HEK293 (cell line): ENCODE results near the gene ATP2A2.

Experiments used
- CTCF ChIA-PET: fragments of 350-600 bp; formaldehyde crosslinking; extraction: SDS; loops from one replicate; lab custom pipeline; 2021; ENCODE audit warnings: antibody characterized with exemption; lab: Yijun Ruan, JAX
- POLR2A ChIA-PET: fragments of 300-600 bp; formaldehyde crosslinking; extraction: SDS; loops from one replicate; lab custom pipeline; 2020; ENCODE audit warnings: antibody characterized with exemption, inconsistent platforms; lab: Yijun Ruan, JAX
- H3K27ac ChIP-seq: fragments of 200-500 bp; sonication (Bioruptor generic); 2 replicates; pipeline ENCODE4 v1.5.1; 2014; ENCODE audit warnings: low read depth, low read length, control low read depth, inconsistent platforms; ENCODE audit errors: extremely low read depth
- H3K36me3 ChIP-seq, 2 experiments: fragments of 200-500 bp in 1 of 2; sonication (Bioruptor generic) in 1 of 2; 1 replicate in 1 of 2; 2 replicates in 1 of 2; pipeline ENCODE4 v1.5.1; 2014 to 2017; ENCODE audit warnings: inconsistent platforms in 2 of 2, low read length in 2 of 2; ENCODE audit not compliant: control insufficient read depth in 2 of 2, insufficient read depth in 1 of 2
- H3K4me1 ChIP-seq: fragments of 200-500 bp; sonication (Bioruptor generic); 2 replicates; pipeline ENCODE4 v1.5.1; 2014; ENCODE audit warnings: mild to moderate bottlenecking, low read length, inconsistent platforms; ENCODE audit not compliant: control insufficient read depth, insufficient read depth
- H3K4me3 ChIP-seq: 2 replicates; pipeline ENCODE4 v1.5.1; 2011; ENCODE audit warnings: low read depth, mild to moderate bottlenecking, control low read depth, low read length, moderate library complexity
- H3K9me3 ChIP-seq: fragments of 200-500 bp; sonication (Bioruptor generic); 2 replicates; pipeline ENCODE4 v1.5.1; 2014; ENCODE audit warnings: low read depth, low read length, inconsistent platforms; ENCODE audit not compliant: control insufficient read depth, insufficient read depth
- CTCF ChIP-seq: fragments of 450-650 bp; formaldehyde crosslinking; IDR thresholded peaks from 2 replicates; pipeline ENCODE4 v1.5.1; 2016; ENCODE audit warnings: missing biosample characterization, missing genetic modification characterization
- GLI4 ChIP-seq: fragments of 450-650 bp; formaldehyde crosslinking; IDR thresholded peaks from 2 replicates; pipeline ENCODE4 v1.5.1; 2016; ENCODE audit warnings: missing biosample characterization, missing genetic modification characterization
- GLIS1 ChIP-seq: fragments of 450-650 bp; formaldehyde crosslinking; IDR thresholded peaks from 2 replicates; pipeline ENCODE4 v1.5.1; 2016; ENCODE audit warnings: missing biosample characterization, missing genetic modification characterization
- IKZF3 ChIP-seq: fragments of 450-650 bp; IDR thresholded peaks from 2 replicates; pipeline ENCODE4 v1.5.0; 2018; ENCODE audit warnings: missing biosample characterization, mild to moderate bottlenecking, missing genetic modification characterization, moderate library complexity
- TCF7L2 ChIP-seq: IDR thresholded peaks from 2 replicates; pipeline ENCODE4 v1.6.1; 2011; ENCODE audit warnings: low read depth, mild to moderate bottlenecking, inconsistent platforms, low read length, moderate library complexity, borderline replicate concordance
- ZBTB1 ChIP-seq: fragments of 450-650 bp; formaldehyde crosslinking; IDR thresholded peaks from 2 replicates; pipeline ENCODE4 v1.5.1; 2016; ENCODE audit warnings: missing biosample characterization, missing genetic modification characterization
- ZBTB8A ChIP-seq: fragments of 450-650 bp; formaldehyde crosslinking; IDR thresholded peaks from 2 replicates; pipeline ENCODE4 v1.5.1; 2016; ENCODE audit warnings: missing biosample characterization, missing genetic modification characterization
- ZEB2 ChIP-seq: fragments of 450-650 bp; formaldehyde crosslinking; IDR thresholded peaks from 2 replicates; pipeline ENCODE4 v1.5.1; 2016; ENCODE audit warnings: missing biosample characterization, missing genetic modification characterization
- ZNF132 ChIP-seq: fragments of 450-650 bp; formaldehyde crosslinking; IDR thresholded peaks from 2 replicates; pipeline ENCODE4 v1.5.1; 2017; ENCODE audit warnings: missing biosample characterization, missing genetic modification characterization, borderline replicate concordance
- ZNF140 ChIP-seq: fragments of 450-650 bp; formaldehyde crosslinking; IDR thresholded peaks from 2 replicates; pipeline ENCODE4 v1.5.1; 2016; ENCODE audit warnings: missing biosample characterization, missing genetic modification characterization
- ZNF266 ChIP-seq: fragments of 450-650 bp; formaldehyde crosslinking; IDR thresholded peaks from 2 replicates; pipeline ENCODE4 v1.5.1; 2016; ENCODE audit warnings: missing biosample characterization, missing genetic modification characterization, low read depth
- ZNF274 ChIP-seq, 2 experiments: fragments of 200-500 bp in 1 of 2; fragments of 450-650 bp in 1 of 2; sonication (Bioruptor generic) in 1 of 2; formaldehyde crosslinking in 1 of 2; IDR thresholded peaks; 2 replicates each; pipeline versions ENCODE4 v1.5.1 to v1.6.1; 2014 to 2016; ENCODE audit warnings: borderline replicate concordance in 1 of 2, inconsistent platforms in 1 of 2, low read length in 1 of 2, missing biosample characterization in 1 of 2, missing genetic modification characterization in 1 of 2
- ZNF280C ChIP-seq: fragments of 450-650 bp; formaldehyde crosslinking; IDR thresholded peaks from 2 replicates; pipeline ENCODE4 v1.5.1; 2016; ENCODE audit warnings: missing biosample characterization, missing genetic modification characterization
- ZNF335 ChIP-seq: fragments of 450-650 bp; formaldehyde crosslinking; conservative IDR thresholded peaks from 2 replicates; pipeline ENCODE4 v1.5.1; 2016; ENCODE audit warnings: missing biosample characterization, missing genetic modification characterization
- ZNF488 ChIP-seq: fragments of 450-650 bp; formaldehyde crosslinking; IDR thresholded peaks from 2 replicates; pipeline ENCODE4 v1.5.1; 2016; ENCODE audit warnings: missing biosample characterization, missing genetic modification characterization
- ZNF501 ChIP-seq: fragments of 450-650 bp; formaldehyde crosslinking; IDR thresholded peaks from 2 replicates; pipeline ENCODE4 v1.5.1; 2016; ENCODE audit warnings: missing biosample characterization, missing genetic modification characterization
- ZNF510 ChIP-seq: fragments of 450-650 bp; formaldehyde crosslinking; IDR thresholded peaks from 2 replicates; pipeline ENCODE4 v1.5.1; 2018; ENCODE audit warnings: mild to moderate bottlenecking, missing genetic modification characterization, missing biosample characterization; ENCODE audit not compliant: insufficient replicate concordance
- ZNF513 ChIP-seq: fragments of 450-650 bp; IDR thresholded peaks from 2 replicates; pipeline ENCODE4 v1.5.1; 2018; ENCODE audit warnings: missing biosample characterization, missing genetic modification characterization
- ZNF621 ChIP-seq: fragments of 450-650 bp; formaldehyde crosslinking; IDR thresholded peaks from 2 replicates; pipeline ENCODE4 v1.5.1; 2017; ENCODE audit warnings: missing biosample characterization, missing genetic modification characterization
- ZNF660 ChIP-seq: fragments of 450-650 bp; IDR thresholded peaks from 2 replicates; pipeline ENCODE4 v1.5.1; 2018; ENCODE audit warnings: missing biosample characterization, mild to moderate bottlenecking, missing genetic modification characterization
- ZNF791 ChIP-seq: fragments of 450-650 bp; formaldehyde crosslinking; IDR thresholded peaks from 2 replicates; pipeline ENCODE4 v1.5.1; 2016; ENCODE audit warnings: missing biosample characterization, missing genetic modification characterization
- TF ChIP-seq, protein P1 (sequence below): fragments of 450-650 bp; formaldehyde crosslinking; IDR thresholded peaks from 2 replicates; pipeline ENCODE4 v1.5.1; 2016; ENCODE audit warnings: missing biosample characterization, missing genetic modification characterization
- TF ChIP-seq, protein P2 (sequence below): fragments of 450-650 bp; IDR thresholded peaks from 2 replicates; pipeline ENCODE4 v1.5.1; 2018; ENCODE audit warnings: missing biosample characterization, mild to moderate bottlenecking, missing genetic modification characterization

Gene ATP2A2

DNA sequence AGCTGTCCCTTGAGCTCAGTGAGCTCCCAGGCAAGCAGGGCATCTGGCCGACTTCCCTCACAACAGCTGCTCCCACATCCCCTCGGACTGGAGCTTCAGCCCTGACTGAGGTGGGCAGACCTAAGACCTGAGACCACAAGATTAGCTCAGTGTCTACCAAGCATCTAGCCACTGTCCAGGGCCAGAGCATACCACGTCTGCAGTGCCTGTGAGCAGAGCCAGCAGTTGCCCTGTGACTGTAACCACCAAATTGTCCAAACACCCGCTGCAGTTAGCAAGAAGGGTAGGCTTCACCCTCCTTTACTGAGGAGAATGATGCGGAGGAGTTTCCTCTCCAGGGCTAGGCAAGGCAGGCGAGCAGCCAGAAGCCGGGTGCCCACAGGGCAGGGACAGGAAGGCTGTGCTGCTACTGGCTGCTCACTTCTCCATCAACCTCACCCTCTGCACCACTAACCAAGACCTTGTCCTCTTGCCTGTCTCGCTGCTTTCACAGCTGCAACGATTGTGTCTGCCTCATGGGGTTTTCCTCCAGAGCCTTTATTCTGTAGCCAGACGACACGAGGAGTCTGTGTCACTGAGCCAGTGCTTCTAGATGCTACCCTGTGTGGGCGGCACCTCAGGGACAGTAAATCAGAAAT lies 68.6 kb downstream of the ATP2A2 start:
- no peaks in the 10 kb centered on the region for H3K9me3 ChIP-seq
- H3K4me1 ChIP-seq, result no peaks in the 10 kb centered on the region
- ChIA-PET POLR2A (no interaction called here), CTCF (interaction anchor here (0.5 kb wide), 1 partner anchor 82 kb away, joined by 7 read pairs; no protein-coding TSS in a partner anchor)
- H3K36me3 ChIP-seq, result peaks cover 13 to 70% of the 10 kb centered on the region in 2 experiments
- peak overlapping the region; percentile 5; the same call in 1 of the 2 replicates for H3K27ac ChIP-seq
- no peak for TF ChIP-seq ZNF791 (tag by site-specific recombination)
- no peak for TF ChIP-seq ZNF513 (tag by site-specific recombination)
- TF ChIP-seq ZNF510 (tag by site-specific recombination), result no peak
- no peak for TF ChIP-seq GLI4 (tag by site-specific recombination)
- TF ChIP-seq ZBTB1 (tag by site-specific recombination), result no peak
- no peak for TF ChIP-seq ZNF621 (tag by site-specific recombination)
- no peak for TF ChIP-seq ZNF132 (tag by site-specific recombination)
- no peak for TF ChIP-seq ZNF266 (tag by site-specific recombination)
- no peak for TF ChIP-seq ZNF488 (tag by site-specific recombination)
- TF ChIP-seq ZNF335 (tag by site-specific recombination), result no peak
- H3K4me3 ChIP-seq, result no peak overlapping the region

DNA sequence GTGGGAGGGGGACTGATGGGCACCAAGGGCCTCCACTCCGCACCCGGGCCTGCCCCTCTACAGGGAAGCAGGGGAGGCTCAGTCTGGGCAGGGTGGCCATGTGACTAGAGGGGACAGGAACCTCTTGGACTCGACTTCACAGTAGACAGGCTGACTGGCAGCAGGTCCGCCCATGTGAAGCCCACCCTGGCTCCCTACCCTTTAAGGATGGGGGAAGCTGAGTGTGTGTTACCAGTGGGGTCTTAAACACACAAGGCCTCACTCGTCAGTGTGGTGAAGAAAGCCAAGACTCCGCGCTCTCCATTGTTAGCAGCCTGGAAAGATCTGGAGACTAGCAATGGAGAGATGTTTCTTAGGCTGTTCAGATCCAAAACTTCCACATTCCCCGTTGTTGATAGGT lies 70.1 kb downstream of the ATP2A2 start:
- H3K4me1 ChIP-seq, result no peaks in the 10 kb centered on the region
- TF ChIP-seq GLIS1 (tag by site-specific recombination) (no peak), IKZF3 (tag by site-specific recombination) (no peak), CTCF (tag by site-specific recombination) (no peak), ZNF274 (IDR thresholded peaks at IDR 0.05; ENCODE audit: low read length) (no peak), ZNF274 (tag by site-specific recombination; IDR thresholded peaks at IDR 0.05; ENCODE audit: borderline replicate concordance) (no peak), ZEB2 (tag by site-specific recombination) (no peak), ZNF660 (tag by site-specific recombination) (no peak), ZNF501 (tag by site-specific recombination) (no peak), TCF7L2 (no peak), ZNF280C (tag by site-specific recombination) (no peak), ZNF266 (tag by site-specific recombination) (no peak), ZBTB8A (tag by site-specific recombination) (no peak), ZNF140 (no peak)
- TF ChIP-seq, protein P1, sequence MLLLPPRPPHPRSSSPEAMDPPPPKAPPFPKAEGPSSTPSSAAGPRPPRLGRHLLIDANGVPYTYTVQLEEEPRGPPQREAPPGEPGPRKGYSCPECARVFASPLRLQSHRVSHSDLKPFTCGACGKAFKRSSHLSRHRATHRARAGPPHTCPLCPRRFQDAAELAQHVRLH, result no peak
- TF ChIP-seq, protein P2, sequence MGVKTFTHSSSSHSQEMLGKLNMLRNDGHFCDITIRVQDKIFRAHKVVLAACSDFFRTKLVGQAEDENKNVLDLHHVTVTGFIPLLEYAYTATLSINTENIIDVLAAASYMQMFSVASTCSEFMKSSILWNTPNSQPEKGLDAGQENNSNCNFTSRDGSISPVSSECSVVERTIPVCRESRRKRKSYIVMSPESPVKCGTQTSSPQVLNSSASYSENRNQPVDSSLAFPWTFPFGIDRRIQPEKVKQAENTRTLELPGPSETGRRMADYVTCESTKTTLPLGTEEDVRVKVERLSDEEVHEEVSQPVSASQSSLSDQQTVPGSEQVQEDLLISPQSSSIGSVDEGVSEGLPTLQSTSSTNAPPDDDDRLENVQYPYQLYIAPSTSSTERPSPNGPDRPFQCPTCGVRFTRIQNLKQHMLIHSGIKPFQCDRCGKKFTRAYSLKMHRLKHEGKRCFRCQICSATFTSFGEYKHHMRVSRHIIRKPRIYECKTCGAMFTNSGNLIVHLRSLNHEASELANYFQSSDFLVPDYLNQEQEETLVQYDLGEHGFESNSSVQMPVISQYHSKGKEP (tag by site-specific recombination), result no peak
- TF ChIP-seq, all 188 proteins: peak for 0
- no peaks in the 10 kb centered on the region for H3K9me3 ChIP-seq
- CTCF ChIA-PET, result interaction anchor here (0.6 kb wide), 1 partner anchor 119 kb away, joined by 3 read pairs; no protein-coding TSS in a partner anchor
- H3K4me3 ChIP-seq, result no peak overlapping the region
- POLR2A ChIA-PET, result no interaction called here
- H3K27ac ChIP-seq, result no peak overlapping the region
- H3K36me3 ChIP-seq, result peaks cover 11 to 55% of the 10 kb centered on the region in 2 experiments
